K562 (cell line): ENCODE measurements around the gene COL4A2. TPM values are rescaled to one million over a fixed set of nuclear protein-coding genes. Genes with fewer than 3 reads are reported as not detected.

Source experiments
- CC2D1A ChIP-seq: fragments of 450-650 bp; IDR thresholded peaks from 2 replicates; pipeline ENCODE4 v1.6.1; 2017; ENCODE audit warnings: mild to moderate bottlenecking
- GABPB1 ChIP-seq: sonication (generic); formaldehyde crosslinking; IDR thresholded peaks from 2 replicates; pipeline ENCODE4 v1.8.0; 2022; ENCODE audit warnings: mild to moderate bottlenecking, missing genetic modification reagents
- HMG20B ChIP-seq: fragments of 250-450 bp; sonication (Bioruptor Pico); IDR thresholded peaks from 2 replicates; pipeline ENCODE4 v1.5.0; 2021; ENCODE audit warnings: mild to moderate bottlenecking
- HNRNPH1 ChIP-seq: fragments of 200-400 bp; formaldehyde crosslinking; optimal IDR thresholded peaks from 2 replicates; pipeline ENCODE3; 2017; ENCODE audit warnings: low read depth, mild to moderate bottlenecking, low read length, moderate library complexity
- IRF2 ChIP-seq: sonication (generic); formaldehyde crosslinking; IDR thresholded peaks from 2 replicates; pipeline ENCODE4 v1.8.1; 2022; ENCODE audit warnings: mild to moderate bottlenecking, missing genetic modification reagents
- LEF1 ChIP-seq: fragments of 450-650 bp; IDR thresholded peaks from 2 replicates; pipeline ENCODE4 v1.6.1; 2016; ENCODE audit warnings: mild to moderate bottlenecking
- ZBTB1 ChIP-seq: sonication (generic); formaldehyde crosslinking; IDR thresholded peaks from 2 replicates; pipeline ENCODE4 v1.8.1; 2023; ENCODE audit warnings: missing genetic modification reagents, low read depth, mild to moderate bottlenecking, borderline replicate concordance
- ZNF121 ChIP-seq: sonication (generic); formaldehyde crosslinking; conservative IDR thresholded peaks from 2 replicates; pipeline ENCODE4 v1.8.0; 2022; ENCODE audit warnings: missing genetic modification reagents
- ZNF282 ChIP-seq: sonication (generic); formaldehyde crosslinking; IDR thresholded peaks from 2 replicates; pipeline ENCODE4 v1.8.1; 2023; ENCODE audit warnings: missing genetic modification reagents
- ZNF431 ChIP-seq: sonication (generic); formaldehyde crosslinking; IDR thresholded peaks from 2 replicates; pipeline ENCODE4 v1.8.0; 2022; ENCODE audit warnings: mild to moderate bottlenecking, missing genetic modification reagents
- polyA plus RNA-seq, 8 experiments: library from polyadenylated mRNA; depleted of rRNA in 4 of 8; stranded (reverse) in 5 of 8; unstranded in 3 of 8; fragments of >200 nt; fragmentation: Nextera tagmentation in 2 of 8; fragmentation: Illumina TruSeq in 1 of 8; extraction: Ambion mirVana in 2 of 8; extraction: Trizol in 1 of 8; gene quantifications; 2 replicates each; pipeline versions ENCODE4 v1.2.1 to v1.2.3, GENCODE V29; 2011 to 2014; ENCODE audit warnings: inconsistent platforms in 1 of 8, missing spikeins in 1 of 8
- total RNA-seq, 7 experiments: library from RNA; depleted of rRNA in 6 of 7; stranded (reverse); fragments of >200 nt in 6 of 7; fragmentation: Illumina TruSeq in 2 of 7; extraction: Trizol in 2 of 7; gene quantifications; 2 replicates each; pipeline versions ENCODE4 v1.2.1 to v1.2.3, GENCODE V29; 2011 to 2021; ENCODE audit warnings: low replicate concordance in 1 of 7
- TF ChIP-seq, protein P1 (sequence below): sonication (generic); formaldehyde crosslinking; IDR thresholded peaks from 2 replicates; pipeline ENCODE4 v1.8.0; 2022; ENCODE audit warnings: mild to moderate bottlenecking, missing genetic modification reagents
- TF ChIP-seq, protein P2 (sequence below), 2 experiments: fragments of 250-450 bp in 1 of 2; fragments of 450-650 bp in 1 of 2; sonication (Bioruptor Pico) in 1 of 2; IDR thresholded peaks; 2 replicates each; pipeline versions ENCODE4 v1.6.1 to v1.8.0; 2016 to 2021; ENCODE audit warnings: mild to moderate bottlenecking in 2 of 2, moderate library complexity in 2 of 2, missing compliant biosample characterization in 1 of 2, missing genetic modification characterization in 1 of 2
- TF ChIP-seq, protein P3 (sequence below): fragments of 450-650 bp; conservative IDR thresholded peaks from 2 replicates; pipeline ENCODE4 v1.6.1; 2016; ENCODE audit warnings: missing genetic modification characterization, low read depth, mild to moderate bottlenecking, control low read depth, missing compliant biosample characterization
- TF ChIP-seq, protein P4 (sequence below), 2 experiments: fragments of 450-650 bp; IDR thresholded peaks; 2 replicates each; pipeline ENCODE4 v1.6.1; 2016; ENCODE audit warnings: mild to moderate bottlenecking in 2 of 2, borderline replicate concordance in 1 of 2, low read depth in 1 of 2, moderate library complexity in 1 of 2

The COL4A2 gene
- total and polyA plus RNA-seq, 9 of the 15 experiments (the other 6 are each of a cell fraction or from before 2014, with no cell fraction given) = 0.13 to 15.2 (median 8.1) TPM

DNA sequence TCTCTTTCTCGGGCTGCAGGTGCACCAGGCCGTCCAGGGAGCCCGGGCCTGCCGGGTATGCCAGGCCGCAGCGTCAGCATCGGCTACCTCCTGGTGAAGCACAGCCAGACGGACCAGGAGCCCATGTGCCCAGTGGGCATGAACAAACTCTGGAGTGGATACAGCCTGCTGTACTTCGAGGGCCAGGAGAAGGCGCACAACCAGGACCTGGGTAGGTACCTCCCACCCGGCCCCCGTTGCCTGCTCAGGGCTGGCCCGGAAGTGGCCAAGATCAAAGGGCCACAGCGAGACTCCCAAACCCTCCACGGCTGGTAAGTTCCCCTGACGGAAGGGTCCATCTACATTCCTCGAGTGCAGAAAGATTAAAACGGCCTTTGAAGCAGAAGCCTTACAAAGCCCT is 199.3 kb downstream of the COL4A2 start (continued):
- TF ChIP-seq, protein P1, sequence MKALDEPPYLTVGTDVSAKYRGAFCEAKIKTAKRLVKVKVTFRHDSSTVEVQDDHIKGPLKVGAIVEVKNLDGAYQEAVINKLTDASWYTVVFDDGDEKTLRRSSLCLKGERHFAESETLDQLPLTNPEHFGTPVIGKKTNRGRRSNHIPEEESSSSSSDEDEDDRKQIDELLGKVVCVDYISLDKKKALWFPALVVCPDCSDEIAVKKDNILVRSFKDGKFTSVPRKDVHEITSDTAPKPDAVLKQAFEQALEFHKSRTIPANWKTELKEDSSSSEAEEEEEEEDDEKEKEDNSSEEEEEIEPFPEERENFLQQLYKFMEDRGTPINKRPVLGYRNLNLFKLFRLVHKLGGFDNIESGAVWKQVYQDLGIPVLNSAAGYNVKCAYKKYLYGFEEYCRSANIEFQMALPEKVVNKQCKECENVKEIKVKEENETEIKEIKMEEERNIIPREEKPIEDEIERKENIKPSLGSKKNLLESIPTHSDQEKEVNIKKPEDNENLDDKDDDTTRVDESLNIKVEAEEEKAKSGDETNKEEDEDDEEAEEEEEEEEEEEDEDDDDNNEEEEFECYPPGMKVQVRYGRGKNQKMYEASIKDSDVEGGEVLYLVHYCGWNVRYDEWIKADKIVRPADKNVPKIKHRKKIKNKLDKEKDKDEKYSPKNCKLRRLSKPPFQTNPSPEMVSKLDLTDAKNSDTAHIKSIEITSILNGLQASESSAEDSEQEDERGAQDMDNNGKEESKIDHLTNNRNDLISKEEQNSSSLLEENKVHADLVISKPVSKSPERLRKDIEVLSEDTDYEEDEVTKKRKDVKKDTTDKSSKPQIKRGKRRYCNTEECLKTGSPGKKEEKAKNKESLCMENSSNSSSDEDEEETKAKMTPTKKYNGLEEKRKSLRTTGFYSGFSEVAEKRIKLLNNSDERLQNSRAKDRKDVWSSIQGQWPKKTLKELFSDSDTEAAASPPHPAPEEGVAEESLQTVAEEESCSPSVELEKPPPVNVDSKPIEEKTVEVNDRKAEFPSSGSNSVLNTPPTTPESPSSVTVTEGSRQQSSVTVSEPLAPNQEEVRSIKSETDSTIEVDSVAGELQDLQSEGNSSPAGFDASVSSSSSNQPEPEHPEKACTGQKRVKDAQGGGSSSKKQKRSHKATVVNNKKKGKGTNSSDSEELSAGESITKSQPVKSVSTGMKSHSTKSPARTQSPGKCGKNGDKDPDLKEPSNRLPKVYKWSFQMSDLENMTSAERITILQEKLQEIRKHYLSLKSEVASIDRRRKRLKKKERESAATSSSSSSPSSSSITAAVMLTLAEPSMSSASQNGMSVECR (CRISPR knock-in tag) = no peak
- TF ChIP-seq HNRNPH1 (no peak), HMG20B (CRISPR knock-in tag) (no peak), ZNF121 (CRISPR knock-in tag) (peak; percentile 74), ZBTB1 (no peak), ZNF431 (CRISPR knock-in tag) (no peak), GABPB1 (CRISPR knock-in tag) (peak; percentile 46; the same call in 1 of the 2 replicates), LEF1 (peak; percentile 95), ZNF282 (CRISPR knock-in tag) (no peak), CC2D1A (no peak), IRF2 (CRISPR knock-in tag) (no peak)
- TF ChIP-seq, protein P2, sequence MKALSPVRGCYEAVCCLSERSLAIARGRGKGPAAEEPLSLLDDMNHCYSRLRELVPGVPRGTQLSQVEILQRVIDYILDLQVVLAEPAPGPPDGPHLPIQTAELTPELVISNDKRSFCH (CRISPR knock-in tag; IDR thresholded peaks at IDR 0.05) = no peak
- TF ChIP-seq, protein P2 (tag; IDR thresholded peaks at IDR 0.05) = no peak
- TF ChIP-seq, protein P3, sequence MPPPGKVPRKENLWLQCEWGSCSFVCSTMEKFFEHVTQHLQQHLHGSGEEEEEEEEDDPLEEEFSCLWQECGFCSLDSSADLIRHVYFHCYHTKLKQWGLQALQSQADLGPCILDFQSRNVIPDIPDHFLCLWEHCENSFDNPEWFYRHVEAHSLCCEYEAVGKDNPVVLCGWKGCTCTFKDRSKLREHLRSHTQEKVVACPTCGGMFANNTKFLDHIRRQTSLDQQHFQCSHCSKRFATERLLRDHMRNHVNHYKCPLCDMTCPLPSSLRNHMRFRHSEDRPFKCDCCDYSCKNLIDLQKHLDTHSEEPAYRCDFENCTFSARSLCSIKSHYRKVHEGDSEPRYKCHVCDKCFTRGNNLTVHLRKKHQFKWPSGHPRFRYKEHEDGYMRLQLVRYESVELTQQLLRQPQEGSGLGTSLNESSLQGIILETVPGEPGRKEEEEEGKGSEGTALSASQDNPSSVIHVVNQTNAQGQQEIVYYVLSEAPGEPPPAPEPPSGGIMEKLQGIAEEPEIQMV (tag) = no peak
- TF ChIP-seq, protein P4, sequence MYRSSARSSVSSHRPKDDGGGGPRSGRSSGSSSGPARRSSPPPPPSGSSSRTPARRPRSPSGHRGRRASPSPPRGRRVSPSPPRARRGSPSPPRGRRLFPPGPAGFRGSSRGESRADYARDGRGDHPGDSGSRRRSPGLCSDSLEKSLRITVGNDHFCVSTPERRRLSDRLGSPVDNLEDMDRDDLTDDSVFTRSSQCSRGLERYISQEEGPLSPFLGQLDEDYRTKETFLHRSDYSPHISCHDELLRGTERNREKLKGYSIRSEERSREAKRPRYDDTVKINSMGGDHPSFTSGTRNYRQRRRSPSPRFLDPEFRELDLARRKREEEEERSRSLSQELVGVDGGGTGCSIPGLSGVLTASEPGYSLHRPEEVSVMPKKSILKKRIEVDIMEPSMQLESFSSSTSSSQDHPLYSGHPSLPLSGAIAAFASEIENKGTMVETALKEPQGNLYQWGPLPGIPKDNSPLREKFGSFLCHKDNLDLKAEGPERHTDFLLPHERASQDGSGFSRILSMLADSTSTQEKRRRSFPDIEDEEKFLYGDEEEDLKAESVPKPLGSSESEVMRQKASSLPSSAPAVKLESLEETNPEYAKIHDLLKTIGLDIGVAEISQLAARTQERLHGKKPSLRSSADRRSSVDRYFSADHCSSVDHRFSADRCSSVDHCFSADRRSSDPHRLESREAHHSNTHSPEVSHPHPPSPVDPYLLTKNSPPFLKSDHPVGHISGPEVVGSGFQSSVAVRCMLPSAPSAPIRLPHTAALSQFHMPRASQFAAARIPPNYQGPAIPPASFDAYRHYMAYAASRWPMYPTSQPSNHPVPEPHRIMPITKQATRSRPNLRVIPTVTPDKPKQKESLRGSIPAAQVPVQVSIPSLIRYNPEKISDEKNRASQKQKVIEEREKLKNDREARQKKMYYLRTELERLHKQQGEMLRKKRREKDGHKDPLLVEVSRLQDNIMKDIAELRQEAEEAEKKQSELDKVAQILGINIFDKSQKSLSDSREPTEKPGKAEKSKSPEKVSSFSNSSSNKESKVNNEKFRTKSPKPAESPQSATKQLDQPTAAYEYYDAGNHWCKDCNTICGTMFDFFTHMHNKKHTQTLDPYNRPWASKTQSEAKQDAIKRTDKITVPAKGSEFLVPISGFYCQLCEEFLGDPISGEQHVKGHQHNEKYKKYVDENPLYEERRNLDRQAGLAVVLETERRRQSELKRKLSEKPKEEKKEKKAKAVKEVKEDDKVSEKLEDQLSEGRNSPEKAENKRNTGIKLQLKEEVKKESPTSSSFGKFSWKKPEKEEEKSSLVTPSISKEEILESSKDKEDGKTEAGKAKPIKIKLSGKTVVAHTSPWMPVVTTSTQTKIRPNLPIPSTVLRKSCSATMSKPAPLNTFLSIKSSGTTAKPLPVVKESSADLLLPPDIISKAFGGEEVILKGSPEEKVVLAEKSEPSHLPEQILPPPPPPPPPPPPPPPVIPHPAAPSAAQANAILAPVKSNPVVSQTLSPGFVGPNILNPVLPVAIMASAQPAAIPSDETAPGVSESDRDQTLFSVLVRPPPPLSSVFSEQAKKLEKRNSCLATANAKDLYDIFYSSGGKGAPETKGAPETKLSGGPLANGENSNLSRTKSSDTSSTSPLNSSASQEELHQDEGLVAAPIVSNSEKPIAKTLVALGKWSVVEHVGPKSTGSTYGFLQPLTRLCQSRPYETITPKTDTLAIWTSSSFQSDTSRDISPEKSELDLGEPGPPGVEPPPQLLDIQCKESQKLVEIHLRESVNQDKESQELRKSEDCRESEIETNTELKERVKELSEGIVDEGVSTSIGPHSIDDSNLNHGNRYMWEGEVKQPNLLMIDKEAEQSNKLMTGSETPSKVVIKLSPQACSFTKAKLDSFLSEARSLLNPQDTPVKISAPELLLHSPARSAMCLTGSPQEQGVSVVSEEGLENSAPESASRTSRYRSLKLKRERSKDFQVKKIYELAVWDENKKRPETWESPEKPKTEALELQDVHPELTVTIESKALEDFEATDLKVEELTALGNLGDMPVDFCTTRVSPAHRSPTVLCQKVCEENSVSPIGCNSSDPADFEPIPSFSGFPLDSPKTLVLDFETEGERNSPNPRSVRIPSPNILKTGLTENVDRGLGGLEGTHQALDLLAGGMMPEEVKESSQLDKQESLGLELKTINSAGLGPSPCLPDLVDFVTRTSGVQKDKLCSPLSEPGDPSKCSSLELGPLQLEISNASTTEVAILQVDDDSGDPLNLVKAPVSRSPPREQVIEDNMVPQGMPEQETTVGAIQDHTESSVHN (IDR thresholded peaks at IDR 0.05; ENCODE audit: borderline replicate concordance in 1 of 2, low read depth in 1 of 2) = no peak
